NCI-H2196 (cell line): ENCODE data around the gene GPR135.

Source experiments
- DNase-seq: peaks from one replicate; lab custom pipeline; 2025; ENCODE audit not compliant: unreplicated experiment; lab: John Stamatoyannopoulos, UW

The GPR135 gene

DNA sequence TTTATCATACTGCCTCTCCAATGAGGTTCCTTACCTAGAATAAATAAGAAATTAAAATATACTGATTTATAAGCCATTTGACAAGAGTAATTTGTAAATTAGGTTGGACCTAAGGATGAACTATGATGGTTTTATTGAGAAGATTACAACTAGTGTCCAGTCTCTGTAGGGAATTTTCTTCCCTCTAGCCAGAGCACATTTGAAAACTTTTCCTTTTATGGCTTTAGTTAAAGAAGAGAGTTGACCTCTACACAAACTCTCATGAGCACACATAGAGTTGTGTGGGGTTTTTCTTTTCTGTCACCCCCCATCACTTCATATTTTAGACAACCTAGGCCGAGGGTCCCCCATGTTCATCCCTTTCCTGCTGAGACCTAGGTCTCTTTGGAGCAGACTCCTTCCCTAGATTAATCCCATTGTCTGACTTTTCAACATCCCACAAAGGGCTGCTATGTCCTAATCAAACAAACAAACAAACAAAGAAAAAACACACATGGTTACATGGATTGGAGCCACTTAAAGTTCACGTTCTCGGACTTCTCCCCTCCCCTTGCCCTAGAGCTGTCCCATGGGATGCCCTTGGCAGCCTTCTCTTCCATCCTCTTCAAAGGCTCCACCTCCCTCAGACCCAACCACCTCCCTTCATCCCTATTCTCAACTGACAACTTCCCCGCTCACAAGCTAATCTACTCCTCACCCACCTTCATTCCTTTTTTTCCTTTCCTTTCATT, 40.7 kb downstream of the GPR135 start:
- DNase-seq: no peak

DNA sequence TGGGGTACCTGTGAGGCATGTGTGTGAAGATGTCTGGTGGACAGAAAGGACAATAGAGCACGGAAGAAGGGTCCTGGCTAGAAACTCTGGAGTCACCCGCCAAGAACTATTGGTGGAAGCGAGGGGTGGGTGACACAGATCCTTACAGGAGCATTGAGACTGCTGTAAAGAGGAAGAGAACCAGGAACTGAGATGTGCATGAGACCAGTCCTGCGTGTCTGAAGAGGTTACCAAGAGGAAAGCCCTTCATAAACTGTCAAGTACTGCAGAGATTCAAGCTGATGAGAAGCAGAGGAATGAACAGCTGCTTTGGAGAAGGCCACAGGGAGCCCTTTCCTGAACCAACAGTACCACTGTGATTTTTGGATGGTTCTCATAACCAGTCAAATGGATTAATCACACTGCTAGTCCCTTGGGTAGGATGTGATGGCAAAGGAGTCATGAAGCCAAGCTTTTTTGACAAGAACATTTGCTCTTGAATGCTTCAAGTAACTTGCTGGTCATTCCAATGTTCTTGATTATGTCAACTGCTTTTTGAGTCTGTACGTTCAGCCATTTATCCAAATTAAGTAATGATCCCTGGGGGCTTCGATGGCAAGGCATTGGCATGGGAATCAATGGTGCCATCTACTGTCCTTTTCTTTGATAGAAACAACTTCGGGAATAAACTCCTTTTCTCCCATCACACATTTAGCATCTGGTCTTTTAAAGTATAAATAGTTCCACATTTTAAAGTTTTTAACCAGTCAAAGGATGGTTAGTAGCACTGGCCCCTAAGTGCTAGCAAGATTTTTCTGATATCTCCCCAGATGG, 42.9 kb downstream of the GPR135 start:
- no peak for DNase-seq

DNA sequence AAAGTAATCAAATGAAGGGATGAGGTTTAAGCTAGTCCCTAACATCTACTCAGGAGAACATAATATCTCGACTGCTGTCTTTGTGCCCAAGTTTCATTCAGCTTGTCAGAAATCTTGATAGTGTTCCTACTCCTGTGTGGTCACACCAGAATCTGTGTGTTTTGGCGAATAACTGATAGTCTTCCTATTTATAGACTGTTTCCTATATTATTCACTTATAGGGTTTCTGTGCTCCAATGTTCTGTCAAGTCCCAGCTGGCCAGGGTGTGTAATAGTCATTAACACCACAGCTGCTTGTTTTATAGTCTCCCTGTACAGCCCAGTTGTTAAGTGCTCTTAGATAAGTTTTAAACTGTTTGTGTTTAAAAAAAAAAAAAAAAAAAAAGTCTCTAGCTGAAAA, 45.9 kb downstream of the GPR135 start:
- no peak for DNase-seq

DNA sequence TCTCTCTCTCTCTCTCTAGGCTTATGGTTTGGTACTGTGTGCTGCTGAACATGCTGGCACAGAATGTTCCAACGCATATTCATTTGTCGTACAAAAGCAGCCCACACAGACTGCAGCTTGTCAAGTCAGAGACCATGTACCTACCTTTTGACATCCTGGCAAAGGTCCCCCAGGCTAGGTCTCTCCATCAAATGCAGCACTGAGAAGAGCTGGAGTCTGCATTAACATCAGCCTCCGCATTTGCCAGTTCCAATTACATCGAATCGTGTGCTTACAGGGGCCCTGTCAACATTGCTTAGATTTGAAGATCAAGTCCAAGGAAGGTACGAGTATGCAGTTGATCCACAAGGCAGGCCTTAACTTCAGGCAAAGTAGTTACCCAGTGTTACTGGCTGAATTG, 47.9 kb downstream of the GPR135 start:
- DNase-seq: no peak

DNA sequence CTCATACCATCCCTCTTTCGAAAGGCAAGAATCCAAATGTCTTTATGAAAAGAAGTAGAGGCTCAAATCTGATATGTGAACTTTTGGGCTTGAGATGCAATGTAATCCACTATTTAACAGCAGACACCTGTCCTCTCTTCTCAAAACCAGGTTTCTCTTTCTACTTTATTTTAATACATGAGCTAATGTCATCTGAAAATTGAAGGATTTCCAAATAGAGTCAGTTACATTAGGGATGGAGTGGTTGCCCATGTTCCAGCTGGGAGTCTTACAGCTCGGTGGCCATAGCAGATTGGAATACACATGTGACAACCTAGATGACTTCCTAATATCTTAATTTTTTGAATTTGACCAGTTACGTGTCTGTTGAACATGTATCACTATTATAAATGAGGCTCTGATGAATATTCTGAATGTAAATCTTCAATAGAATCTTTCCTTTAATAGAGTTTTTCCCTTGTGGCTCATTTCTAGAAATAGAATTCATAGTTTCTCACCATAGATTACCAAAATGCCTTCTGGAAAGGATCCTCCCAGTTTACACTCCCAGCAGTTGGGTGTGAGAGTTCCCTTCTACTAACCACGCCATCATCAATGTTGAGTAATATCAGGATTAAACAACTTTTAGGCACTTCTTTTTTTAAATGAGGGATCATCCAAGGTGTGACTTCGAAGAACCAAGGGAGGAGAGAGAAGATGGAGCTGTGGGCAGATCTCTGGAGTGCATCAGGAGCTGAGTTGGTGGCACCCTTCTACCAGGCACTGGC, 49.2 kb downstream of the GPR135 start:
- no peak for DNase-seq
